ENCODE results near the gene NUP210L. TPM values are rescaled to one million over a fixed set of nuclear protein-coding genes. Genes with fewer than 3 reads are reported as not detected.
"Not testable (repeated sequence)": the region's sequence is repeated elsewhere in the genome, so short reads cannot be mapped to it uniquely, and the experiment has no call there.

NUP210L gene
- total RNA-seq, 1 donor from 2014 or later, result 0.43 TPM

GRCh38 chr1:154019940-154020339 lies 134.9 kb downstream of the NUP210L start:
- intact Hi-C loops (cut with DNase I), result no loop called here
- DNase-seq (no peak), ATAC-seq (ENCODE audit: poor library complexity) (no peak)

GRCh38 chr1:154019269-154019668 lies 135.6 kb downstream of the NUP210L start:
- DNase-seq, result no peak
- intact Hi-C loops (cut with DNase I), result no loop called here
- ATAC-seq (ENCODE audit: poor library complexity), result no peak

- intact Hi-C loops (cut with DNase I), result no loop called here
- DNase-seq (no peak), ATAC-seq (ENCODE audit: poor library complexity) (no peak)
These were observed 140.5 kb downstream of the NUP210L start for GRCh38 chr1:154014154-154014907.

GRCh38 chr1:154012543-154012942 lies 142.3 kb downstream of the NUP210L start:
- ATAC-seq (ENCODE audit: poor library complexity); intact Hi-C loops (cut with DNase I); DNase-seq: not testable (repeated sequence)

- intact Hi-C loops (cut with DNase I), result no loop called here
- DNase-seq (no peak), ATAC-seq (ENCODE audit: poor library complexity) (no peak)
These were observed 142.7 kb downstream of the NUP210L start for GRCh38 chr1:154012129-154012528.

- ATAC-seq (ENCODE audit: poor library complexity) (no peak), DNase-seq (no peak)
- intact Hi-C loops (cut with DNase I), result no loop called here
These were observed 148.7 kb downstream of the NUP210L start for GRCh38 chr1:154006136-154006535.

GRCh38 chr1:154000420-154000819 lies 154.5 kb downstream of the NUP210L start:
- intact Hi-C loops (cut with DNase I), result no loop called here
- no peak for ATAC-seq (ENCODE audit: poor library complexity)
- no peak for DNase-seq

GRCh38 chr1:153996882-153997281 lies 158.0 kb downstream of the NUP210L start:
- DNase-seq; ATAC-seq (ENCODE audit: poor library complexity); intact Hi-C loops (cut with DNase I): not testable (repeated sequence)

GRCh38 chr1:153995640-153996039 lies 159.2 kb downstream of the NUP210L start:
- no peak for DNase-seq
- intact Hi-C loops (cut with DNase I), result no loop called here
- no peak for ATAC-seq (ENCODE audit: poor library complexity)

- no peak for DNase-seq
- intact Hi-C loops (cut with DNase I), result no loop called here
- ATAC-seq (ENCODE audit: poor library complexity), result no peak
These were observed 159.7 kb downstream of the NUP210L start for GRCh38 chr1:153995202-153995601.

GRCh38 chr1:153991806-153992205 lies 163.1 kb downstream of the NUP210L start:
- intact Hi-C loops (cut with DNase I), result no loop called here
- ATAC-seq (ENCODE audit: poor library complexity), result no peak
- DNase-seq, result no peak

GRCh38 chr1:153991151-153991630 lies 163.7 kb downstream of the NUP210L start:
- no peak for ATAC-seq (ENCODE audit: poor library complexity)
- intact Hi-C loops (cut with DNase I), result no loop called here
- no peak for DNase-seq

GRCh38 chr1:153990468-153991150 lies 164.3 kb downstream of the NUP210L start, which contains the start of gene RPS27:
Gene RPS27, plus strand, starts transcription at chr1:153990762. Its CDS starts 35 bp downstream, at chr1:153990797.
- intact Hi-C loops (cut with DNase I), result no loop called here
- DNase-seq (peak; percentile 89), ATAC-seq (ENCODE audit: poor library complexity) (peak; percentile 84)

GRCh38 chr1:153987621-153988020 lies 167.3 kb downstream of the NUP210L start:
- DNase-seq, result no peak
- intact Hi-C loops (cut with DNase I), result loop anchor here (5.0 to 10.0 kb wide), 3 partner anchors 190 to 453 kb away; partner anchors contain the start of genes NPR1 and S100A6
- ATAC-seq (ENCODE audit: poor library complexity), result no peak

- DNase-seq (peak; percentile 89), ATAC-seq (ENCODE audit: poor library complexity) (peak; percentile 86)
- intact Hi-C loops (cut with DNase I), result loop anchor here (5.0 to 10.0 kb wide), 3 partner anchors 189 to 451 kb away; partner anchors contain the start of genes NPR1 and S100A6
These were observed 168.7 kb downstream of the NUP210L start, which contains the start of gene RAB13 for GRCh38 chr1:153985941-153986761. Gene RAB13, minus strand, starts transcription at chr1:153986339. Its CDS starts 103 bp downstream, at chr1:153986236.

- peak; percentile 2 for ATAC-seq (ENCODE audit: poor library complexity)
- intact Hi-C loops (cut with DNase I), result loop anchor here (5.0 to 10.0 kb wide), 3 partner anchors 188 to 451 kb away; partner anchors contain the start of genes NPR1 and S100A6
- DNase-seq, result peak; percentile 60
These were observed 169.4 kb downstream of the NUP210L start for GRCh38 chr1:153985341-153985912.

GRCh38 chr1:153984123-153984894 lies 170.6 kb downstream of the NUP210L start:
- intact Hi-C loops (cut with DNase I), result loop anchor here (10.0 kb wide), 1 partner anchor 450 kb away; the partner anchor contains the start of gene S100A6
- ATAC-seq (ENCODE audit: poor library complexity) (no peak), DNase-seq (no peak)

Data from Right ventricle myocardium superior (tissue), 1 donor.